ENCODE results near the gene NACC2. TPM values are rescaled to one million over a fixed set of nuclear protein-coding genes. Genes with fewer than 3 reads are reported as not detected.

Gene NACC2
- total and polyA plus RNA-seq, 8 donors = 4.1 to 69.2 (median 10.0) TPM

DNA sequence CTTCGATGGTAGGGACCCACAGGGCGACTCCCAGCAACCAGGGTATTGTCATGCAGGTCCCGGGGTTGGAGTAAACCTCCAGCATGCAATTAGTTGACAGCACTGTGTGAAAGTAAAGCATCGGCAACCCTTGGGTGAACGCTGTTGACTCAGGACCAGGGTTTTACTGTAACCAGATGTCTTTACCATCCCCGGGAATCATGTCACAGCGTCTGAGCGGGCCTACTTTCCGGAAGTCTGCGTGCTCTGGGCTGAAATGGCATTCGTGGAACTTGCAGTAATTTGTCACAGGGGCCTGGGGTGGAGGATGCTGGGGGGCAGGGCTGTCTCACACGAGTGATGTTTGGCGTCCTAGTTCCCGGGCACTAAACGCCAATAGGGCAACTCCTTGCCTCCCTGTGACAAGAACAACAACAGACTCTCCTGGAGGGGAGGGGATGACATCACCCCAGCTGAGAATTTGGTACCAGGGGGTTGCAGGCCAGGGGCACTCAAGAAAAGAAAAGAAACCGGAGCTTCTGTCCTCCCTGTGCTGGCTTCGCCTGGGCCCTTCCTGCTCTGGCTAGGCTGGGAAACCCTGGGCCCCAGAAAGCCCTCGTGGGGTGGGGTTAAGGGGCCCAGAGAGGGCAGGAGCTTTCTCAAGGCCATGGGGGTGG, 123.8 kb downstream of the NACC2 start:
- Histone ChIP-seq H3K27ac (no peak overlapping the region), H3K4me1 (peaks cover 0 to 26% (median 8%) of the 10 kb centered on the region in 4 donors), H3K4me3 (no peak overlapping the region), H3K27me3 (peaks cover 0 to 33% (median under 1%) of the 10 kb centered on the region in 3 donors), H3K36me3 (no peaks in the 10 kb centered on the region), H3K9me3 (no peaks in the 10 kb centered on the region)
- DNase-seq = no peak
- 67 to 73% (median 68%) methylated on average over 18 of the region's 18 CpGs for WGBS, 5 donors
- intact Hi-C loops (cut with DNase I; ENCODE audit: low total_unique reads) = no loop called here
- TF ChIP-seq, protein P1, sequence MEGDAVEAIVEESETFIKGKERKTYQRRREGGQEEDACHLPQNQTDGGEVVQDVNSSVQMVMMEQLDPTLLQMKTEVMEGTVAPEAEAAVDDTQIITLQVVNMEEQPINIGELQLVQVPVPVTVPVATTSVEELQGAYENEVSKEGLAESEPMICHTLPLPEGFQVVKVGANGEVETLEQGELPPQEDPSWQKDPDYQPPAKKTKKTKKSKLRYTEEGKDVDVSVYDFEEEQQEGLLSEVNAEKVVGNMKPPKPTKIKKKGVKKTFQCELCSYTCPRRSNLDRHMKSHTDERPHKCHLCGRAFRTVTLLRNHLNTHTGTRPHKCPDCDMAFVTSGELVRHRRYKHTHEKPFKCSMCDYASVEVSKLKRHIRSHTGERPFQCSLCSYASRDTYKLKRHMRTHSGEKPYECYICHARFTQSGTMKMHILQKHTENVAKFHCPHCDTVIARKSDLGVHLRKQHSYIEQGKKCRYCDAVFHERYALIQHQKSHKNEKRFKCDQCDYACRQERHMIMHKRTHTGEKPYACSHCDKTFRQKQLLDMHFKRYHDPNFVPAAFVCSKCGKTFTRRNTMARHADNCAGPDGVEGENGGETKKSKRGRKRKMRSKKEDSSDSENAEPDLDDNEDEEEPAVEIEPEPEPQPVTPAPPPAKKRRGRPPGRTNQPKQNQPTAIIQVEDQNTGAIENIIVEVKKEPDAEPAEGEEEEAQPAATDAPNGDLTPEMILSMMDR (IDR thresholded peaks at IDR 0.05) = no peak
- TF ChIP-seq POLR2A (IDR thresholded peaks at IDR 0.05) (no peak), POLR2AphosphoS5 (IDR thresholded peaks at IDR 0.05) (no peak), EP300 (IDR thresholded peaks at IDR 0.05) (no peak)

DNA sequence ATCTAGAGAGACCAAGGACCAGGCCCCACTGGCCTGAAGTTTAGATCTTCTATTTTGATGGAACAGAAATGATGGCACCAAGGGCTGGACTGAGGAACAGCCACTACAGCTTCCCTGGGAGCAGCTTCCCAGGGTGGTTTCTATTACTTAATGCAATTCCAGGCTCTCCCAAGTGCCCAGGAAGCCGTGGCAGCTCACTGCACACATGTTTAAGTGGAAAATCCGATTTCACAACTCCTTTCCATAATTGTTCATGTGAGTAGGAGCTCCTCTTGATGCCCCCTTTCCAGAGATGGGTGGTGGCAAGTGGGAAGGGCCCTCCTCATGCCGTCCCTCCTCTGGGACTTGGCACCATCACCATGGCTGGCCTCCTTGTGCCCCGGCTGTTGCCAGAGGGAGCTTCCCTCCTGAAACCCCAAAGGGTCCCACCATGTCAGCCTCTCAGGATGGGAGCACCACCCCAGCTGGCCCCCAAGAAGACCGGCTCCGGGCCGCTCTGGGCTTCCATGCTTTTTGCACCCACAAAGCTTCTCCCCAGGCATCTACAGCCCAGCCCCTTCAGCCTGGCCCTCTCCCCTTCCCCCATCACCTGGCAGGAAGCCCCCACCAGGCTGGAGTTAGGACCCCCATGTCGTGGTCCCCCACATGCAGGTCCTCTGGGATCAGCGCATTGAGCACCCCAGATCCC, 124.8 kb downstream of the NACC2 start:
- no peak for TF ChIP-seq POLR2A (IDR thresholded peaks at IDR 0.05)
- peak overlapping the region in 1 of 5 donors; percentile 25 for H3K27ac ChIP-seq
- no peak for DNase-seq
- H3K4me1 ChIP-seq = peaks cover 0 to 26% (median 8%) of the 10 kb centered on the region in 4 donors
- 71 to 82% (median 78%) methylated on average over 9 of the region's 9 CpGs for WGBS, 5 donors
- H3K4me3 ChIP-seq = no peak overlapping the region
- H3K9me3 ChIP-seq = no peaks in the 10 kb centered on the region
- intact Hi-C loops (cut with DNase I; ENCODE audit: low total_unique reads) = no loop called here
- H3K36me3 ChIP-seq = no peaks in the 10 kb centered on the region
- H3K27me3 ChIP-seq = peaks cover 0 to 31% (median 0%) of the 10 kb centered on the region in 3 donors

DNA sequence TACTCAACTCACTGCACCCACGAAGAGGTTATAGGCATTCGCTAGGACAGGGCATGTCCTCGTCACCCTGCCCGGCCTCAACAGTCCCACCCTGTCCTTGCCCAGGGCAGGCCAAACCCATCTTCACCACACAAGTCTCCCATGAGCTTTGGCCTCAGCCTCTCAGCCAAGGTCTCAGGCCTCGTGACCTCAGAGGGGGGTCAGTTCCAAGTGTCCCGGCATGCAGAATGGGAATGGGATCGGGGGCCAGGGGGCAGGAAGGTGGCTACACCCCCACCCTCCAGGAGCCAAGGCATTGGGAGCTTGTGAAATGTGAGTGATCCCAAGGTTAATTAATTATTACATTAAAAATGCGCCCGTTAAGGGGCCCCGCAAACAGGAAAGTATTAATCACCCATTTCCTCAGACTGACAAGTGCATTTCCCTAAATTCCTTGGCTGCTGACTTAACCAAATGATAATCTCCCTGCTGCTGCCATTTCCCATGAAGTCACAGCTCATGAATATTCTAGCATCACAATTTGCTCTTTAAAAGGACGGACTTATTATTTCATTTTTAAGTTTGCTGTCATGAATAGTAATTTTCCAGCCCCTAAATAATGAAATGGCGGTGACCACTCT, 125.9 kb downstream of the NACC2 start:
- no peak overlapping the region for H3K4me3 ChIP-seq
- H3K4me1 ChIP-seq = peaks cover 0 to 26% (median 8%) of the 10 kb centered on the region in 4 donors
- no peak for DNase-seq
- WGBS, 5 donors = 48 to 68% (median 61%) methylated on average over 12 of the region's 12 CpGs
- intact Hi-C loops (cut with DNase I; ENCODE audit: low total_unique reads) = no loop called here
- TF ChIP-seq, protein P1 (IDR thresholded peaks at IDR 0.05) = no peak
- TF ChIP-seq POLR2AphosphoS5 (IDR thresholded peaks at IDR 0.05) (no peak), POLR2A (IDR thresholded peaks at IDR 0.05) (no peak), EP300 (IDR thresholded peaks at IDR 0.05) (no peak)
- H3K27ac ChIP-seq = peak overlapping the region in 1 of 5 donors; percentile 20
- no peaks in the 10 kb centered on the region for H3K36me3 ChIP-seq
- H3K9me3 ChIP-seq = no peaks in the 10 kb centered on the region
- peaks cover 0 to 20% (median 0%) of the 10 kb centered on the region in 3 donors for H3K27me3 ChIP-seq

DNA sequence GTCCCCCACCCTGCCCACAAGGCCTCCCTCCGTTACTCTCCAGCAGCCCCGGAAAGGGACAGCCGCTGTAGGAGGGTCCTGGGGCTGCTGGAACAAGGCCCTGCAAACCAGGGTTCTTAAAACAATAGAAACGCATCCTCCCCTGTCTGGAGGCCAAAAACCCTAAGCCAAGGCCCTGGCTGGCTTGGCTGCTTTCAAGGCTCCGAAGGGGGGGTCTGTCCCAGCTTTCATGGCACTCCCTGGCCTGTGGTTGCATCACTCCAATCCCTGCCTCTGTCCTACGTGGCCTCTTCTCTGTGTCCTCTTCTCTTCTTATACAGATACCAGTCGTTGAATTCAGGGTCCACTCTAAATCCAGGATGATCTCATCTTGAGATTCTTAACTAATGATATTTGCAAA, 126.5 kb downstream of the NACC2 start:
- 47 to 63% (median 61%) methylated on average over 7 of the region's 7 CpGs for WGBS, 5 donors
- Histone ChIP-seq H3K36me3 (no peaks in the 10 kb centered on the region), H3K4me3 (no peak overlapping the region)

More for the DNA sequence above, 126.5 kb downstream of the NACC2 start:
- Histone ChIP-seq H3K27me3 (peaks cover 0 to 14% (median 0%) of the 10 kb centered on the region in 3 donors), H3K4me1 (peaks cover 0 to 26% (median 8%) of the 10 kb centered on the region in 4 donors), H3K27ac (peak overlapping the region in 1 of 5 donors; percentile 20), H3K9me3 (no peaks in the 10 kb centered on the region)
- DNase-seq = no peak
- intact Hi-C loops (cut with DNase I; ENCODE audit: low total_unique reads) = no loop called here
- TF ChIP-seq, protein P1 (IDR thresholded peaks at IDR 0.05) = no peak
- no peak for TF ChIP-seq EP300 (IDR thresholded peaks at IDR 0.05)
- TF ChIP-seq POLR2A (IDR thresholded peaks at IDR 0.05) = no peak
- TF ChIP-seq POLR2AphosphoS5 (IDR thresholded peaks at IDR 0.05) = no peak
